ENCODE measurements around the gene EXOC6B. TPM values are rescaled to one million over a fixed set of nuclear protein-coding genes. Genes with fewer than 3 reads are reported as not detected.

Gene EXOC6B
- total RNA-seq, 1 donor from 2014 or later: 33.0 TPM

DNA sequence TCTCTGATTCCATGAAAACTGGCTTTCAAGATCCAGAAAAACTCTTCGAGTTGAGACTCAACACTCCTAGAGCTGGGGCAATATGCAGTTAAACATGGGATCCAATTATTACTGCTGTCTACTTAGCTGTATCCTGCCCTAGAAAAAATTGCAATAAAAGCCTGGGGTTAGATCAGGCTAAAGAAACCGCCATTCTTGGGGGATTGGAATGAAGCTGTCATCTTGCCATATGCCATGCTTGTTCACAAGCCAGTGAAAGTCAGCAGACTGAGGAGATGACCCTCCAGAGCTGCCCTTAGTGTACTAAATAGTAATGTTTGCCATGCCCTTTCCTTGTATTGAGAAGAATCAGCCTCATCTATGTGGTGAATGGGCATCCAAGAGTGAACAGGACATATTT lies 647.3 kb downstream of the EXOC6B start:
- Histone ChIP-seq H3K36me3 (peaks cover 30% of the 10 kb centered on the region), H3K4me1 (no peaks in the 10 kb centered on the region), H3K4me3 (no peak overlapping the region), H3K9me3 (no peaks in the 10 kb centered on the region), H3K27me3 (ENCODE audit: low read depth) (no peaks in the 10 kb centered on the region), H3K27ac (no peak overlapping the region)
- TF ChIP-seq, protein P1, sequence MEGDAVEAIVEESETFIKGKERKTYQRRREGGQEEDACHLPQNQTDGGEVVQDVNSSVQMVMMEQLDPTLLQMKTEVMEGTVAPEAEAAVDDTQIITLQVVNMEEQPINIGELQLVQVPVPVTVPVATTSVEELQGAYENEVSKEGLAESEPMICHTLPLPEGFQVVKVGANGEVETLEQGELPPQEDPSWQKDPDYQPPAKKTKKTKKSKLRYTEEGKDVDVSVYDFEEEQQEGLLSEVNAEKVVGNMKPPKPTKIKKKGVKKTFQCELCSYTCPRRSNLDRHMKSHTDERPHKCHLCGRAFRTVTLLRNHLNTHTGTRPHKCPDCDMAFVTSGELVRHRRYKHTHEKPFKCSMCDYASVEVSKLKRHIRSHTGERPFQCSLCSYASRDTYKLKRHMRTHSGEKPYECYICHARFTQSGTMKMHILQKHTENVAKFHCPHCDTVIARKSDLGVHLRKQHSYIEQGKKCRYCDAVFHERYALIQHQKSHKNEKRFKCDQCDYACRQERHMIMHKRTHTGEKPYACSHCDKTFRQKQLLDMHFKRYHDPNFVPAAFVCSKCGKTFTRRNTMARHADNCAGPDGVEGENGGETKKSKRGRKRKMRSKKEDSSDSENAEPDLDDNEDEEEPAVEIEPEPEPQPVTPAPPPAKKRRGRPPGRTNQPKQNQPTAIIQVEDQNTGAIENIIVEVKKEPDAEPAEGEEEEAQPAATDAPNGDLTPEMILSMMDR (IDR thresholded peaks at IDR 0.05): no peak
- DNase-seq (no peak), ATAC-seq (no peak)
- intact Hi-C loops (cut with DNase I): no loop called here

DNA sequence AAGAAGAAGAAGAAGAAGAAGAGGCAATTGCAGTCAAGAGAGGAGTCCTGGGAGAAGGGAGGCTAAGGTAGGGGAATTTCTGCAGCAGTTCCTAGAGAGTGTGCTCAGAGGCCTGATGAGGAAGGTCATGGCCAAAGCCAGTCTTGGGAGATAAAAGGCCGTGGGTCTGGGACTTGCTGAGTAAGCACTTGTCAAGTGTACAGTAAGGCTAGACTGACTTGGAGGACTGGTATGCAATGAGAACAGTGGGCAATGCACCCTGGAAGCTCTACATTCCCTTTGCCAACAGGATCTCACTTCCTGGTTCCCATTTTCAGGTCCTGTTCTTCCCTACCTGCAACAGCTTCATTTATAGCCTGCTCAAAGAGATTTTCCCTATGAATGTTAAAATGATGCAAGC lies 649.6 kb downstream of the EXOC6B start:
- intact Hi-C loops (cut with DNase I): no loop called here
- no peaks in the 10 kb centered on the region for H3K27me3 ChIP-seq (ENCODE audit: low read depth)
- TF ChIP-seq, protein P1 (IDR thresholded peaks at IDR 0.05): no peak
- DNase-seq: no peak
- no peaks in the 10 kb centered on the region for H3K9me3 ChIP-seq
- ATAC-seq: no peak
- H3K4me3 ChIP-seq: no peak overlapping the region
- H3K27ac ChIP-seq: no peak overlapping the region
- peaks cover 30% of the 10 kb centered on the region for H3K36me3 ChIP-seq
- H3K4me1 ChIP-seq: no peaks in the 10 kb centered on the region

DNA sequence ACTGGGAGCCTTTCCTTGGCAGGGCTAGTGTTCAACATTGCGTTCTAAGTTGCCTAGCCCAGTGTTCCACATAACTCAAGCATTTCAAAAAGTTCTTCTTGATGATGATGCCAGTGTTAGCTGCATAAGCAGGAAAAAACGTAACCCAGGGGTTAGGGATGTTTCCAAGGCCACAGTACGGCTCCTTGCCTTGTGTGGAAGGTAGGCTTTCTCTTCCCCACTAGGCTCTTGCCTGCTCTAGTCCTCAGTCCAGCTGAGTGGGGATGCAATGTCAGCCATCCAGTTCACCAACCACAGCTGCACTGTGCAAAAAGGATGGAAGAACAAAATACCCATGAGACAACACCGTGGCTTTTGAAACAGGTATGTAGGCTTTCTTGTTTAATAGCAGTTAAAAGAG lies 650.2 kb downstream of the EXOC6B start:
- no peak for ATAC-seq
- no peaks in the 10 kb centered on the region for H3K9me3 ChIP-seq
- no peak overlapping the region for H3K4me3 ChIP-seq
- H3K4me1 ChIP-seq: no peaks in the 10 kb centered on the region
- H3K27ac ChIP-seq: no peak overlapping the region
- TF ChIP-seq, protein P1 (IDR thresholded peaks at IDR 0.05): no peak
- peaks cover 30% of the 10 kb centered on the region for H3K36me3 ChIP-seq
- no peak for DNase-seq
- intact Hi-C loops (cut with DNase I): no loop called here
- no peaks in the 10 kb centered on the region for H3K27me3 ChIP-seq (ENCODE audit: low read depth)

DNA sequence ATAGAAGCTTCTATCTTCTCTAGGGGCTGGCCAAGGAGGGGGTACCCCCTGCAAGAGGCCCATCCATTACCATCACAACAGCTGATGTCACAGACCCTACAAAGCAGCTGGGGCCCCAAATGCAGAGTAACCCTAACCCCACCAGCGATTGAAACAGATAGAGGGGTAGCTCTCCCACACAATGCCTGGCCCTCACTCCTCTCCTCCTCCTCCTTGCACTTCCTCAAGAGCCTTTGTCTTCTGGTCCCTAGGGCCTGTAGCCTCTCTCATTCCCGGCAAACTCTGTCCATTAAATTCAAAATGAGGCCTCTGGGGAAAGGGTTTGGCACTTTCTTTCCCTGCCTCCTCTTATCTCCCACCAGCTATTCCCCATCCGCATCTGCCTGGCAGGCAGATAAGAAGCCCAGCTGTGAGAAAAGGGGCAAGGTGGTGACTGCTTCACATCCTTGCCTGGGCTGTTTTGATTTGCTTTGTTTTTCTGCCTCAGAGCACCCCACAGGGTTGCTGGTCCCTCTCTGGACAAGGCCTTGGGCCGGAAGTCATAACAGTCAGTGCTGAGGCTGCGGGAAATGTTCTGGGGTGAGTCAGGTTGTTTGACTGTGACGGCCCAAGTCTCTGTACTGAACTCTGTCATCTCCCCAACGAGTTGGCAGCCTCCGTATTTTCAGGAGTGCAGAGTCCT lies 652.1 kb downstream of the EXOC6B start:
- TF ChIP-seq, protein P1 (IDR thresholded peaks at IDR 0.05): no peak
- Histone ChIP-seq H3K27ac (no peak overlapping the region), H3K4me1 (no peaks in the 10 kb centered on the region), H3K9me3 (no peaks in the 10 kb centered on the region), H3K36me3 (peaks cover 22% of the 10 kb centered on the region), H3K4me3 (no peak overlapping the region), H3K27me3 (ENCODE audit: low read depth) (no peaks in the 10 kb centered on the region)
- DNase-seq (no peak), ATAC-seq (no peak)
- intact Hi-C loops (cut with DNase I): no loop called here

DNA sequence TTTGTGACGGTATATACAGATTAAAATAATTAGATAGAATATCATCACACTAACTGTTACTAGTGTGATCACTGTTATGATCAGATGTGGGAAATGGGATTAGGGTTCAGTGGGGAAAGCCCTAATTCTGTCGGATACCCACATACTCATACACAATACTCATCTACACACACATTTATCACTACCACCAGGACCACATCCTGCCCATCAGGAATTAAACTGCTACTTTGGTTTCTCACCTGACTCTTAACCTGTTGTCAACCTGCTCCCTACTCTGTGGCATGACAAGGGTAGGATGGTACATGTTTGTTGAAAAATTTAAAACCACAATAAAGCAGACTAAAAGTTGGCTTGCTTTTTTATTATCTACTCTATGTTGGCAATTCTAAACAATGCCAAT lies 653.4 kb downstream of the EXOC6B start:
- intact Hi-C loops (cut with DNase I): no loop called here
- no peak for ATAC-seq
- no peak overlapping the region for H3K4me3 ChIP-seq

More for the DNA sequence above, 653.4 kb downstream of the EXOC6B start:
- no peak for DNase-seq
- no peak overlapping the region for H3K27ac ChIP-seq
- no peaks in the 10 kb centered on the region for H3K9me3 ChIP-seq
- H3K27me3 ChIP-seq (ENCODE audit: low read depth): no peaks in the 10 kb centered on the region
- TF ChIP-seq, protein P1 (IDR thresholded peaks at IDR 0.05): no peak
- H3K36me3 ChIP-seq: peaks cover 9% of the 10 kb centered on the region
- no peaks in the 10 kb centered on the region for H3K4me1 ChIP-seq

All from lower lobe of right lung (tissue), 2 donors.